Loucy (cell line): Measurements from ENCODE around the gene ZNF548.

ENCODE experiments used
- CTCF ChIP-seq: fragments of 200-600 bp; sonication (generic); conservative IDR thresholded peaks from 2 replicates; pipeline ENCODE4 v1.5.1; 2014; ENCODE audit warnings: mild to moderate bottlenecking, antibody characterized with exemption, low read length
- EZH2phosphoT487 ChIP-seq: fragments of 200-600 bp; IDR thresholded peaks from 2 replicates; pipeline ENCODE4 v1.6.1; 2018; ENCODE audit warnings: antibody characterized with exemption, mild to moderate bottlenecking, moderate library complexity, borderline replicate concordance

GRCh38 chr19:57389194-57389729 lies 392 bp upstream of the ZNF548 start:
- TF ChIP-seq CTCF (no peak), EZH2phosphoT487 (no peak)
